ENCODE measurements around the gene PCSK1N. TPM values are rescaled to one million over a fixed set of nuclear protein-coding genes. Genes with fewer than 3 reads are reported as not detected.

The PCSK1N gene, protein sequence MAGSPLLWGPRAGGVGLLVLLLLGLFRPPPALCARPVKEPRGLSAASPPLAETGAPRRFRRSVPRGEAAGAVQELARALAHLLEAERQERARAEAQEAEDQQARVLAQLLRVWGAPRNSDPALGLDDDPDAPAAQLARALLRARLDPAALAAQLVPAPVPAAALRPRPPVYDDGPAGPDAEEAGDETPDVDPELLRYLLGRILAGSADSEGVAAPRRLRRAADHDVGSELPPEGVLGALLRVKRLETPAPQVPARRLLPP
- total RNA-seq (2021; ENCODE audit: unreplicated experiment), result 0.22 TPM
- polyA plus RNA-seq (2012), result 0.21 and 0.42 TPM in 2 replicates
- percentile 18 among the genes with signal in this experiment for Bru-seq, nascent RNA
- BruChase-seq, experiment 1, labeled RNA remaining after a 6-hour chase, result percentile 16 among the genes with signal in this experiment
- BruChase-seq, experiment 2, labeled RNA remaining after a 2-hour chase, result not detected
- long read RNA-seq, result 0 reads

DNA sequence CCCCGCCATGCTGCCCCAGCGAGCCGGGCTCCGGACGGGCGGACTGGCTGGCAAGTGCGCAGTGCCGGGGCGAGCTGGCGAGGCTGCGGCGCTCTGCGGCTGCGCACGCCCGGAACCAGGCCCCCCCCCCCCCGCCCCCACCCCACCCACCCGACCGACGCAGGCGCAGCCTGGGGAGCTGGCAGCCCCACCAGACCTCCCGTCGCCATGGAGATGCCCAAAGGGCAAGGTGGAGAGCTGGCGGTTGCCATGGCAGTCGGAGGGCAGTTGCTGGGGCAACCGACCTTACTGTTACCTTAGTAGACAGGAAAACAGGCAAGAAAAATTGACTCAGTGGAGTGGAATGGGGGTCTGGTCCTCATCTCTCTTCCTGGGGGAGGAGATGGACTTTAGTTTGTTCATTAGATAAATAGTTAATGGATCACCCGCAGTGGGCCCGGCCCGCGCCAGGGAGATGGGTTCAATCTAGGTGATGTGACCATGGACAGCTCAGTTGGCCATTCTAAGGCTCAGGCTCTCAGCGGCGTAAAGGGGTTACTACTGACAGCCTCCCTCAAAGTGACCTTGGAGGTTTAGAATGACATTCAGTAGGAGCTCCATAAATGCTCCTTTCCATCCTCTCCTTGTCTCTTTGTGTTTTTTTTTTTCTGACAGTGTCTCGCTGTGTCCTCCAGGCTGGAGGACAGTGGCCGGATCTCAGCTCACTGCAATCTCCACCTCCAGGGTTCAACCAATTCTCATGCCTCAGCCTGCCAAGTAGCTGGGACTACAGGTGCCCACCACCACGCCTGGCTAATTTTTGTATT is at the start of gene PCSK1N:
TSS of gene PCSK1N (minus strand) at position 87 of the 806 bp plus-strand sequence. CDS start at position 9, 78 bp downstream.
- Histone ChIP-seq H3K27me3 (ENCODE audit: insufficient read depth, low read length) (no peaks in the 10 kb centered on the region), H4K20me1 (ENCODE audit: insufficient read depth) (no peaks in the 10 kb centered on the region), H3K79me2 (ENCODE audit: insufficient read depth, low read length) (no peaks in the 10 kb centered on the region), H3K4me3 (replicated peaks in 1 of 2; ENCODE audit: low read depth in 1 of 2, low read length in 2 of 2) (no peak within 1 kb of the TSS), H3K9me2 (ENCODE audit: insufficient read depth) (no peaks in the 10 kb centered on the region), H3K9me3 (ENCODE audit: control insufficient read depth in 1 of 2, insufficient read depth in 1 of 2, low read depth in 1 of 2, low read length in 2 of 2) (no peaks in the 10 kb centered on the region), H3K9ac (ENCODE audit: low read length) (no peak within 1 kb of the TSS), H3K4me1 (ENCODE audit: control insufficient read depth in 1 of 2, insufficient read depth in 2 of 2, low read length in 2 of 2) (no peaks in the 10 kb centered on the region), H3K27ac (ENCODE audit: low read depth, low read length) (no peak within 1 kb of the TSS), H3K4me2 (ENCODE audit: low read length) (no peak within 1 kb of the TSS), H3K36me3 (ENCODE audit: control insufficient read depth in 1 of 2, insufficient read depth in 2 of 2, low read length in 2 of 2) (no peaks in the 10 kb centered on the region), H2AFZ (ENCODE audit: low read depth, low read length, poor library complexity, severe bottlenecking) (no peak within 1 kb of the TSS)
- TF ChIP-seq, protein P1, sequence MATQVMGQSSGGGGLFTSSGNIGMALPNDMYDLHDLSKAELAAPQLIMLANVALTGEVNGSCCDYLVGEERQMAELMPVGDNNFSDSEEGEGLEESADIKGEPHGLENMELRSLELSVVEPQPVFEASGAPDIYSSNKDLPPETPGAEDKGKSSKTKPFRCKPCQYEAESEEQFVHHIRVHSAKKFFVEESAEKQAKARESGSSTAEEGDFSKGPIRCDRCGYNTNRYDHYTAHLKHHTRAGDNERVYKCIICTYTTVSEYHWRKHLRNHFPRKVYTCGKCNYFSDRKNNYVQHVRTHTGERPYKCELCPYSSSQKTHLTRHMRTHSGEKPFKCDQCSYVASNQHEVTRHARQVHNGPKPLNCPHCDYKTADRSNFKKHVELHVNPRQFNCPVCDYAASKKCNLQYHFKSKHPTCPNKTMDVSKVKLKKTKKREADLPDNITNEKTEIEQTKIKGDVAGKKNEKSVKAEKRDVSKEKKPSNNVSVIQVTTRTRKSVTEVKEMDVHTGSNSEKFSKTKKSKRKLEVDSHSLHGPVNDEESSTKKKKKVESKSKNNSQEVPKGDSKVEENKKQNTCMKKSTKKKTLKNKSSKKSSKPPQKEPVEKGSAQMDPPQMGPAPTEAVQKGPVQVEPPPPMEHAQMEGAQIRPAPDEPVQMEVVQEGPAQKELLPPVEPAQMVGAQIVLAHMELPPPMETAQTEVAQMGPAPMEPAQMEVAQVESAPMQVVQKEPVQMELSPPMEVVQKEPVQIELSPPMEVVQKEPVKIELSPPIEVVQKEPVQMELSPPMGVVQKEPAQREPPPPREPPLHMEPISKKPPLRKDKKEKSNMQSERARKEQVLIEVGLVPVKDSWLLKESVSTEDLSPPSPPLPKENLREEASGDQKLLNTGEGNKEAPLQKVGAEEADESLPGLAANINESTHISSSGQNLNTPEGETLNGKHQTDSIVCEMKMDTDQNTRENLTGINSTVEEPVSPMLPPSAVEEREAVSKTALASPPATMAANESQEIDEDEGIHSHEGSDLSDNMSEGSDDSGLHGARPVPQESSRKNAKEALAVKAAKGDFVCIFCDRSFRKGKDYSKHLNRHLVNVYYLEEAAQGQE (IDR thresholded peaks at IDR 0.05; ENCODE audit: low read depth), result no peak
- no peak for TF ChIP-seq POLR2A (IDR thresholded peaks at IDR 0.05; ENCODE audit: borderline replicate concordance, extremely low read depth, insufficient read depth, insufficient read length)
- TF ChIP-seq JUND (IDR thresholded peaks at IDR 0.05), result no peak
- no peak for TF ChIP-seq SRF (IDR thresholded peaks at IDR 0.05; ENCODE audit: low read depth)
- no peak for TF ChIP-seq FOSL1 (IDR thresholded peaks at IDR 0.05; ENCODE audit: low read depth)
- TF ChIP-seq CEBPB (IDR thresholded peaks at IDR 0.05; ENCODE audit: low read depth), result no peak
- TF ChIP-seq, protein P2, sequence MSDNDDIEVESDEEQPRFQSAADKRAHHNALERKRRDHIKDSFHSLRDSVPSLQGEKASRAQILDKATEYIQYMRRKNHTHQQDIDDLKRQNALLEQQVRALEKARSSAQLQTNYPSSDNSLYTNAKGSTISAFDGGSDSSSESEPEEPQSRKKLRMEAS (IDR thresholded peaks at IDR 0.05), result no peak
- no peak for TF ChIP-seq SIN3A (IDR thresholded peaks at IDR 0.05; ENCODE audit: low read depth)
- ChIA-PET RAD21 (ENCODE audit: low non-redundant PET in 1 of 2, low total read pairs in 2 of 2, uncharacterized antibody in 2 of 2, unreplicated experiment in 2 of 2) (no interaction called here), CTCF (no interaction called here), POLR2A (no interaction called here)
- BruUV-seq (replicated peaks), result no TSS peak
- intact Hi-C loops (cut with micrococcal nuclease), result no loop called here
- no peak for DNase-seq (ENCODE audit: low read depth, low spot score)
- no peak for ATAC-seq

Data from HCT116 (cell line).